HUES6 (cell line): Measurements from ENCODE around the gene SHISAL1.
A peak's percentile ranks its signal among the peaks of the same experiment; 100 is the strongest.

ENCODE experiments used
- H3K27ac ChIP-seq: 2 replicates; pipeline ENCODE4 v1.7.0; 2013; ENCODE audit warnings: low read depth, mild to moderate bottlenecking, low read length, inconsistent platforms
- H3K27me3 ChIP-seq: 2 replicates; pipeline ENCODE4 v1.6.1; 2013; ENCODE audit warnings: low read length; ENCODE audit not compliant: control insufficient read depth, insufficient read depth
- H3K36me3 ChIP-seq: 2 replicates; pipeline ENCODE4 v1.6.1; 2013; ENCODE audit warnings: low read length; ENCODE audit not compliant: control insufficient read depth, insufficient read depth
- H3K4me1 ChIP-seq: 2 replicates; pipeline ENCODE4 v1.6.1; 2013; ENCODE audit warnings: low read length; ENCODE audit not compliant: control insufficient read depth, insufficient read depth
- H3K4me3 ChIP-seq: 2 replicates; pipeline ENCODE4 v1.5.1; 2013; ENCODE audit warnings: low read depth, low read length
- H3K9ac ChIP-seq: one replicate; pipeline ENCODE4 v1.6.1; 2013; ENCODE audit warnings: mild to moderate bottlenecking, low read length
- H3K9me3 ChIP-seq: 2 replicates; pipeline ENCODE4 v1.6.1; 2013; ENCODE audit warnings: low read depth, low read length; ENCODE audit not compliant: control insufficient read depth, insufficient read depth

SHISAL1 gene

GRCh38 chr22:44342347-44342956 lies 29.7 kb upstream of the SHISAL1 start:
- Histone ChIP-seq H3K27me3 (peaks cover 10% of the 10 kb centered on the region; the same call in 1 of the 2 replicates), H3K9ac (no peak overlapping the region), H3K4me3 (no peak overlapping the region), H3K4me1 (peaks cover 22% of the 10 kb centered on the region), H3K27ac (no peak overlapping the region), H3K36me3 (no peaks in the 10 kb centered on the region), H3K9me3 (no peaks in the 10 kb centered on the region)

- no peaks in the 10 kb centered on the region for H3K9me3 ChIP-seq
- no peak overlapping the region for H3K9ac ChIP-seq
- no peaks in the 10 kb centered on the region for H3K36me3 ChIP-seq
- H3K27ac ChIP-seq: no peak overlapping the region
- H3K4me1 ChIP-seq: peaks cover 26% of the 10 kb centered on the region
- H3K27me3 ChIP-seq: peaks cover 17% of the 10 kb centered on the region; the same call in 1 of the 2 replicates
- no peak overlapping the region for H3K4me3 ChIP-seq
Observed at GRCh38 chr22:44341431-44342346, 28.9 kb upstream of the SHISAL1 start.

- no peak overlapping the region for H3K27ac ChIP-seq
- no peak overlapping the region for H3K4me3 ChIP-seq
- no peaks in the 10 kb centered on the region for H3K9me3 ChIP-seq
- H3K27me3 ChIP-seq: peaks cover 19% of the 10 kb centered on the region; the same call in 1 of the 2 replicates
- peaks cover 26% of the 10 kb centered on the region for H3K4me1 ChIP-seq
- H3K9ac ChIP-seq: no peak overlapping the region
- H3K36me3 ChIP-seq: no peaks in the 10 kb centered on the region
Observed at GRCh38 chr22:44340271-44341239, 27.8 kb upstream of the SHISAL1 start.

- Histone ChIP-seq H3K4me1 (peaks cover 26% of the 10 kb centered on the region), H3K36me3 (no peaks in the 10 kb centered on the region), H3K27ac (no peak overlapping the region), H3K4me3 (no peak overlapping the region), H3K9me3 (no peaks in the 10 kb centered on the region), H3K9ac (no peak overlapping the region), H3K27me3 (peaks cover 25% of the 10 kb centered on the region)
Observed at GRCh38 chr22:44338906-44339305, 26.2 kb upstream of the SHISAL1 start.

- Histone ChIP-seq H3K4me3 (no peak overlapping the region), H3K4me1 (peaks cover 26% of the 10 kb centered on the region), H3K9me3 (no peaks in the 10 kb centered on the region), H3K27me3 (peaks cover 31% of the 10 kb centered on the region), H3K36me3 (no peaks in the 10 kb centered on the region), H3K27ac (no peak overlapping the region), H3K9ac (no peak overlapping the region)
Observed at GRCh38 chr22:44338177-44338810, 25.5 kb upstream of the SHISAL1 start.

GRCh38 chr22:44337678-44338004 lies 24.9 kb upstream of the SHISAL1 start:
- Histone ChIP-seq H3K36me3 (no peaks in the 10 kb centered on the region), H3K4me1 (peaks cover 26% of the 10 kb centered on the region), H3K9ac (no peak overlapping the region), H3K9me3 (no peaks in the 10 kb centered on the region), H3K27ac (no peak overlapping the region), H3K4me3 (peak overlapping the region; percentile 27), H3K27me3 (peaks cover 38% of the 10 kb centered on the region)

- Histone ChIP-seq H3K27ac (no peak overlapping the region), H3K9ac (no peak overlapping the region), H3K4me1 (peaks cover 26% of the 10 kb centered on the region), H3K36me3 (no peaks in the 10 kb centered on the region), H3K4me3 (peak overlapping the region; percentile 27), H3K9me3 (no peaks in the 10 kb centered on the region), H3K27me3 (peaks cover 43% of the 10 kb centered on the region)
Observed at GRCh38 chr22:44336962-44337677, 24.4 kb upstream of the SHISAL1 start.

GRCh38 chr22:44335903-44336803 lies 23.4 kb upstream of the SHISAL1 start:
- Histone ChIP-seq H3K9me3 (no peaks in the 10 kb centered on the region), H3K27ac (no peak overlapping the region), H3K9ac (no peak overlapping the region), H3K36me3 (no peaks in the 10 kb centered on the region), H3K27me3 (peaks cover 46% of the 10 kb centered on the region), H3K4me3 (no peak overlapping the region), H3K4me1 (peaks cover 18% of the 10 kb centered on the region)

GRCh38 chr22:44335066-44335839 lies 22.5 kb upstream of the SHISAL1 start:
- Histone ChIP-seq H3K27me3 (peaks cover 55% of the 10 kb centered on the region), H3K9ac (no peak overlapping the region), H3K36me3 (no peaks in the 10 kb centered on the region), H3K4me3 (no peak overlapping the region), H3K9me3 (no peaks in the 10 kb centered on the region), H3K4me1 (peaks cover 20% of the 10 kb centered on the region), H3K27ac (no peak overlapping the region)
